SIG-M5 (cell line): ENCODE data around the gene RLIM.
"Not testable (repeated sequence)": the region's sequence is repeated elsewhere in the genome, so short reads cannot be mapped to it uniquely, and the experiment has no call there.

ENCODE experiments used
- DNase-seq: peaks from one replicate; lab custom pipeline; 2025; lab: John Stamatoyannopoulos, UW

The RLIM gene

GRCh38 chrX:74614093-74614909, at the start of gene RLIM:
TSS of gene RLIM (minus strand) at chrX:74614624. CDS start at chrX:74595977, 18,647 bp downstream.
- peak; percentile 53 for DNase-seq

- no peak for DNase-seq
Measured at GRCh38 chrX:74656079-74656745, 41.8 kb upstream of the RLIM start.

- DNase-seq: not testable (repeated sequence)
Measured at GRCh38 chrX:74654953-74655352, 40.5 kb upstream of the RLIM start.

- DNase-seq: no peak
Measured at GRCh38 chrX:74636749-74637314, 22.4 kb upstream of the RLIM start.

GRCh38 chrX:74613370-74614092, 893 bp downstream of the RLIM start:
- DNase-seq: peak; percentile 0

- DNase-seq: no peak
Measured at GRCh38 chrX:74606799-74607198, 7.6 kb downstream of the RLIM start.

- no peak for DNase-seq
Measured at GRCh38 chrX:74606342-74606741, 8.1 kb downstream of the RLIM start.

- no peak for DNase-seq
Measured at GRCh38 chrX:74603040-74603439, 11.4 kb downstream of the RLIM start.

GRCh38 chrX:74602142-74602541, 12.3 kb downstream of the RLIM start:
- no peak for DNase-seq

- no peak for DNase-seq
Measured at GRCh38 chrX:74593593-74593992, 20.8 kb downstream of the RLIM start.

- no peak for DNase-seq
Measured at GRCh38 chrX:74585766-74586165, 28.7 kb downstream of the RLIM start.

GRCh38 chrX:74579597-74580198, 34.7 kb downstream of the RLIM start:
- no peak for DNase-seq

- no peak for DNase-seq
Measured at GRCh38 chrX:74578137-74578536, 36.3 kb downstream of the RLIM start.

GRCh38 chrX:74557378-74557777, 57.0 kb downstream of the RLIM start:
- DNase-seq: no peak

GRCh38 chrX:74551934-74552333, 62.5 kb downstream of the RLIM start:
- no peak for DNase-seq

- DNase-seq: no peak
Measured at GRCh38 chrX:74550295-74550802, 64.1 kb downstream of the RLIM start.

GRCh38 chrX:74546984-74547383, 67.4 kb downstream of the RLIM start:
- DNase-seq: no peak

GRCh38 chrX:74545880-74546523, 68.4 kb downstream of the RLIM start:
- DNase-seq: no peak

GRCh38 chrX:74540635-74541249, 73.7 kb downstream of the RLIM start:
- DNase-seq: no peak

GRCh38 chrX:74536832-74537371, 77.5 kb downstream of the RLIM start:
- no peak for DNase-seq
